ENCODE measurements around the gene PARP8. TPM values are rescaled to one million over a fixed set of nuclear protein-coding genes. Genes with fewer than 3 reads are reported as not detected.
"Not testable (repeated sequence)": the region's sequence is repeated elsewhere in the genome, so short reads cannot be mapped to it uniquely, and the experiment has no call there.

PARP8 gene
- total RNA-seq, 1 experiment from 2014 or later, result 23.2 TPM

- no peak for TF ChIP-seq E2F4 (CRISPR knock-in tag; IDR thresholded peaks at IDR 0.05; ENCODE audit: borderline replicate concordance, low read depth)
- TF ChIP-seq TEAD1 (CRISPR knock-in tag; IDR thresholded peaks at IDR 0.05), result no peak
- no peak for TF ChIP-seq NR1H2 (CRISPR knock-in tag; IDR thresholded peaks at IDR 0.05)
- TF ChIP-seq ZNF219 (CRISPR knock-in tag; IDR thresholded peaks at IDR 0.05; ENCODE audit: borderline replicate concordance), result no peak
- no peak for TF ChIP-seq RORB (CRISPR knock-in tag; IDR thresholded peaks at IDR 0.05)
- no peak for TF ChIP-seq SOX15 (CRISPR knock-in tag; IDR thresholded peaks at IDR 0.05)
- TF ChIP-seq ATF2 (CRISPR knock-in tag; IDR thresholded peaks at IDR 0.05; ENCODE audit: borderline replicate concordance, low read depth), result no peak
- no peak for TF ChIP-seq ZNF512 (CRISPR knock-in tag; IDR thresholded peaks at IDR 0.05; ENCODE audit: borderline replicate concordance)
- TF ChIP-seq MXD4 (CRISPR knock-in tag; IDR thresholded peaks at IDR 0.05; ENCODE audit: borderline replicate concordance), result no peak
- TF ChIP-seq USF2 (CRISPR knock-in tag; IDR thresholded peaks at IDR 0.05), result no peak
- TF ChIP-seq E2F1 (CRISPR knock-in tag; IDR thresholded peaks at IDR 0.05), result no peak
These were observed 142.0 kb downstream of the PARP8 start (continued) for GRCh38 chr5:50808406-50808805.

GRCh38 chr5:50811746-50812145 lies 145.3 kb downstream of the PARP8 start:
- ATAC-seq; H3K4me3 Mint-ChIP-seq; H3K27ac Mint-ChIP-seq; CTCF ChIA-PET; POLR2A ChIA-PET; H3K27me3 Mint-ChIP-seq (ENCODE audit: low read depth); DNase-seq (ENCODE audit: low spot score): not testable (repeated sequence)
- Mint-ChIP-seq H3K9me3 (peaks cover 20% of the 10 kb centered on the region), H3K4me1 (peaks cover 12% of the 10 kb centered on the region), H3K36me3 (peaks cover 23% of the 10 kb centered on the region)

- Mint-ChIP-seq H3K27me3 (ENCODE audit: low read depth) (no peaks in the 10 kb centered on the region), H3K4me1 (no peaks in the 10 kb centered on the region), H3K9me3 (peaks cover 20% of the 10 kb centered on the region), H3K4me3 (no peak overlapping the region), H3K27ac (no peak overlapping the region), H3K36me3 (peaks cover 28% of the 10 kb centered on the region)
- TF ChIP-seq TEAD4 (CRISPR knock-in tag; IDR thresholded peaks at IDR 0.05) (no peak), AR (CRISPR knock-in tag; IDR thresholded peaks at IDR 0.05) (no peak), NR2C2 (CRISPR knock-in tag; IDR thresholded peaks at IDR 0.05) (no peak), CREB1 (CRISPR knock-in tag; IDR thresholded peaks at IDR 0.05) (no peak), ELF4 (CRISPR knock-in tag; IDR thresholded peaks at IDR 0.05; ENCODE audit: low read depth) (no peak), FOXP4 (CRISPR knock-in tag; IDR thresholded peaks at IDR 0.05) (no peak), GABPB1 (CRISPR knock-in tag; IDR thresholded peaks at IDR 0.05) (no peak), TEAD1 (CRISPR knock-in tag; IDR thresholded peaks at IDR 0.05) (no peak), CREM (CRISPR knock-in tag; IDR thresholded peaks at IDR 0.05) (no peak), IRF2 (CRISPR knock-in tag; IDR thresholded peaks at IDR 0.05; ENCODE audit: borderline replicate concordance, low read depth) (no peak), ZNF138 (CRISPR knock-in tag; conservative IDR thresholded peaks at IDR 0.05) (no peak), ESRRA (CRISPR knock-in tag; IDR thresholded peaks at IDR 0.05; ENCODE audit: borderline replicate concordance) (no peak), MAX (CRISPR knock-in tag; IDR thresholded peaks at IDR 0.05) (no peak)
- CTCF ChIA-PET, result no interaction called here
- no peak for ATAC-seq
- DNase-seq (ENCODE audit: low spot score), result no peak
- POLR2A ChIA-PET, result no interaction called here
These were observed 147.3 kb downstream of the PARP8 start for GRCh38 chr5:50813691-50814090.

Data from WTC11 (cell line).